ACC112 (cell line): ENCODE results near the gene CREB5.
"Not testable (repeated sequence)": the region's sequence is repeated elsewhere in the genome, so short reads cannot be mapped to it uniquely, and the experiment has no call there.

Experiments used
- H2AFZ ChIP-seq: fragments of 200-600 bp; sonication (generic); one replicate; pipeline ENCODE4 v1.6.0; 2017; ENCODE audit warnings: antibody characterized with exemption, low read length; ENCODE audit not compliant: unreplicated experiment
- H3K27ac ChIP-seq: fragments of 200-600 bp; sonication (generic); 2 replicates; pipeline ENCODE4 v1.5.1; 2014; ENCODE audit warnings: low read depth, mild to moderate bottlenecking, antibody characterized with exemption, low read length, moderate library complexity
- H3K27me3 ChIP-seq: fragments of 200-600 bp; sonication (generic); 2 replicates; pipeline ENCODE4 v1.6.1; 2014; ENCODE audit warnings: mild to moderate bottlenecking, antibody characterized with exemption, low read length, moderate library complexity, mixed read lengths; ENCODE audit not compliant: insufficient read depth
- H3K36me3 ChIP-seq: fragments of 200-600 bp; sonication (generic); 2 replicates; pipeline ENCODE4 v1.6.1; 2016; ENCODE audit warnings: mild to moderate bottlenecking, antibody characterized with exemption, low read length, moderate library complexity, mixed read lengths; ENCODE audit not compliant: insufficient read depth
- H3K4me1 ChIP-seq: fragments of 200-600 bp; sonication (generic); one replicate; pipeline ENCODE4 v1.6.1; 2016; ENCODE audit warnings: low read length, mixed read lengths; ENCODE audit not compliant: insufficient read depth, unreplicated experiment, control insufficient read depth
- H3K4me3 ChIP-seq: fragments of 200-600 bp; sonication (generic); 2 replicates; pipeline ENCODE4 v1.5.1; 2014; ENCODE audit warnings: mild to moderate bottlenecking, low read depth, low read length
- H3K79me2 ChIP-seq: fragments of 200-600 bp; sonication (generic); one replicate; pipeline ENCODE4 v1.6.0; 2016; ENCODE audit warnings: low read length; ENCODE audit not compliant: control insufficient read depth, unreplicated experiment, insufficient read depth

CREB5 gene

DNA sequence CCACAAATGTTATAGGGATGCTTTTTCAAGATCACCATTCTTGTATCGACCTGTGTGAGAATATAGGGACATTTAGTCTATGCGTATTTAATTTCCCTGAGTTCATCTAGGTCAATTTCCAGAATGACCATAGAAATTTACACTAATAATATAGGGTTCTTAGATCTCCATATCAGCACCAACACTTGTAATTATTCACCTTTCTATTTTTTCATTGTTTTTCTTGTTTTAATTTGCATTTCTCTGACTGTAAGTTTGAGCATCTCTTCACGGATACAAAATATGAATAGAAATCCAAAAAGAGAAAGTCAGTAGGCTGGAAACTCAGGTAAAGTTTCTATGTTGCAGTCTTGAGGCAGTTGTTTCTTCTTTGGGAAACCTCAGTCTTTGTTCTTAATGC is 134.8 kb downstream of the CREB5 start:
- Histone ChIP-seq H3K36me3 (no peaks in the 10 kb centered on the region), H3K4me3 (no peak overlapping the region), H2AFZ (no peak overlapping the region), H3K27me3 (peaks cover 77% of the 10 kb centered on the region), H3K4me1 (no peaks in the 10 kb centered on the region), H3K79me2 (no peaks in the 10 kb centered on the region), H3K27ac (no peak overlapping the region)

- Histone ChIP-seq H3K4me1 (no peaks in the 10 kb centered on the region), H2AFZ (no peak overlapping the region), H3K36me3 (no peaks in the 10 kb centered on the region), H3K27ac (no peak overlapping the region), H3K79me2 (no peaks in the 10 kb centered on the region), H3K27me3 (peaks cover 74% of the 10 kb centered on the region), H3K4me3 (no peak overlapping the region)
Observed at GRCh38 chr7:28548416-28548815, 136.1 kb downstream of the CREB5 start.

- Histone ChIP-seq H2AFZ (no peak overlapping the region), H3K4me1 (no peaks in the 10 kb centered on the region), H3K36me3 (no peaks in the 10 kb centered on the region), H3K4me3 (no peak overlapping the region), H3K79me2 (no peaks in the 10 kb centered on the region), H3K27ac (no peak overlapping the region), H3K27me3 (peaks cover 76% of the 10 kb centered on the region)
Observed at GRCh38 chr7:28549998-28550397, 137.7 kb downstream of the CREB5 start.

GRCh38 chr7:28550580-28551186 is 138.4 kb downstream of the CREB5 start:
- H3K27me3 ChIP-seq, result peaks cover 72% of the 10 kb centered on the region
- H3K36me3 ChIP-seq, result no peaks in the 10 kb centered on the region
- no peaks in the 10 kb centered on the region for H3K79me2 ChIP-seq
- H2AFZ ChIP-seq, result no peak overlapping the region
- H3K4me3 ChIP-seq, result no peak overlapping the region
- no peaks in the 10 kb centered on the region for H3K4me1 ChIP-seq
- no peak overlapping the region for H3K27ac ChIP-seq

- H2AFZ ChIP-seq, result no peak overlapping the region
- H3K79me2 ChIP-seq, result no peaks in the 10 kb centered on the region
- H3K4me3 ChIP-seq, result no peak overlapping the region
- no peaks in the 10 kb centered on the region for H3K4me1 ChIP-seq
- H3K36me3 ChIP-seq, result no peaks in the 10 kb centered on the region
- H3K27ac ChIP-seq, result no peak overlapping the region
- peaks cover 69% of the 10 kb centered on the region for H3K27me3 ChIP-seq
Observed at GRCh38 chr7:28551331-28551730, 139.0 kb downstream of the CREB5 start.

DNA sequence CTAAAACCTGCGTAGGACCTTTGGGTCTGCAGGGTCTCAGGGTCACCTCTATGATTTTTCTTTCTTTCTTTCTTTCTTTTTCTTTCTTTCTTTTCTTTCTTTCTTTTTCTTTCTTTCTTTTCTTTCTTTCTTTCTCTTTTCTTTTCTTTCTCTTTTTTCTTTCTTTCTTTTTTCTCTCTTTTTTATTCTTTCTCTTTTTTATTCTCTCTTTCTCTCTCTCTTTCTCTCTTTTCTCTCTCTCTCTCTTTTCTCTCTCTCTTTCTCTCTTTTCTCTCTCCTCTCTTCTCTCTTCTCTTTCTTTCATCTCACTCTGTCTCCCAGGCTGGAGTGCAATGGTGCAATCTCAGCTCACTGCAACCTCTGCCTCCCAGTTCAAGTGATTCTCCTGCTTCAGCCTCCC is 139.4 kb downstream of the CREB5 start:
- H3K27ac ChIP-seq, H2AFZ ChIP-seq, H3K4me1 ChIP-seq, H3K36me3 ChIP-seq, H3K79me2 ChIP-seq, H3K4me3 ChIP-seq: not testable (repeated sequence)
- peaks cover 71% of the 10 kb centered on the region for H3K27me3 ChIP-seq

- no peaks in the 10 kb centered on the region for H3K4me1 ChIP-seq
- no peak overlapping the region for H3K27ac ChIP-seq
- no peak overlapping the region for H3K4me3 ChIP-seq
- H3K27me3 ChIP-seq, result peaks cover 62% of the 10 kb centered on the region
- no peak overlapping the region for H2AFZ ChIP-seq
- no peaks in the 10 kb centered on the region for H3K36me3 ChIP-seq
- H3K79me2 ChIP-seq, result no peaks in the 10 kb centered on the region
Observed at GRCh38 chr7:28554802-28555471, 142.6 kb downstream of the CREB5 start.

DNA sequence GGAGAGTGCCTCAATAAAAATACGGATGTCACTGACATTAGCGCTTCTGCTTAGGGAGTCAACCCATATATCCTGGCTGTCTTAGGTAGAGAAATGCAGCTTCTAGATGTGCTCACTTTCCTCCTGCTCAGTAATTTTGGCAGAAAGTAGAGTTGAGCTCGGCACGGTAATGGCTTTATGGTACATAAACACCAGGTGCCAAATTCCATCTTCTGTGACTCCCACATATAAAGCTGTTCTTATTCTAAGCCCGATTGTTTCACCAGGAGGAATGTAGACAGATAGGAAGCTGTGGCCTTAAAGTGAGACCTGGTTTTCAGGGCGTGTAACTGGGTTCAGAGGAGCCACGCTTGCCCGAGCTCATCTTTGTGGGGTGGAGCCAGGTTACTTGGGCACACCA is 143.7 kb downstream of the CREB5 start:
- no peaks in the 10 kb centered on the region for H3K4me1 ChIP-seq
- H3K27me3 ChIP-seq, result peaks cover 55% of the 10 kb centered on the region
- H3K4me3 ChIP-seq, result no peak overlapping the region
- H3K79me2 ChIP-seq, result no peaks in the 10 kb centered on the region
- H2AFZ ChIP-seq, result no peak overlapping the region
- H3K27ac ChIP-seq, result no peak overlapping the region
- no peaks in the 10 kb centered on the region for H3K36me3 ChIP-seq

- Histone ChIP-seq H3K27ac (no peak overlapping the region), H2AFZ (no peak overlapping the region), H3K4me1 (no peaks in the 10 kb centered on the region), H3K27me3 (peaks cover 49% of the 10 kb centered on the region), H3K4me3 (no peak overlapping the region), H3K79me2 (no peaks in the 10 kb centered on the region), H3K36me3 (no peaks in the 10 kb centered on the region)
Observed at GRCh38 chr7:28556671-28557070, 144.4 kb downstream of the CREB5 start.

DNA sequence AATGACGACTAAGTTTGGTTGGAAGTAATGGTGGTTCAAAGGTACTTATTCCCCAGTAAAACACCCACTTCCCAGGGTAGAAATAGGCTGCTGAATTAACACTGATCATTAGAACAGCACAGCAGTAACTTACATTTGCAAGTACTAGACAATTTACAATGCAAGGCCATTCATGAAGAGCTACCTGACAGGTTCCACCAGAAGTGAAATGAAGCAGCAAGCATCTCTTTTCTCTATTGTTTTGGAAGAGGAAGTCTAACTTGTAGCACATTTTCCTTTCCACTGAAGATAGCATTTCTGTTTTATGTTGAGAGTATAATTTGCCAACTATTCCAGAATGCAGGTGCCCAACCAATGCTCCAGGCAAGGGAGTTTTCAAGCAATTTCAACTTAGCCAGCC is 145.9 kb downstream of the CREB5 start:
- no peak overlapping the region for H3K4me3 ChIP-seq
- no peaks in the 10 kb centered on the region for H3K4me1 ChIP-seq
- H3K27ac ChIP-seq, result no peak overlapping the region

GRCh38 chr7:28560767-28561166 is 148.4 kb downstream of the CREB5 start:
- Histone ChIP-seq H3K27ac (no peak overlapping the region), H3K4me1 (no peaks in the 10 kb centered on the region)

More for the DNA sequence above, 145.9 kb downstream of the CREB5 start:
- Histone ChIP-seq H3K79me2 (no peaks in the 10 kb centered on the region), H2AFZ (no peak overlapping the region), H3K27me3 (peaks cover 47% of the 10 kb centered on the region), H3K36me3 (no peaks in the 10 kb centered on the region)

More at GRCh38 chr7:28560767-28561166, 148.4 kb downstream of the CREB5 start:
- no peak overlapping the region for H2AFZ ChIP-seq
- H3K4me3 ChIP-seq, result no peak overlapping the region
- H3K36me3 ChIP-seq, result no peaks in the 10 kb centered on the region
- H3K27me3 ChIP-seq, result peaks cover 47% of the 10 kb centered on the region
- H3K79me2 ChIP-seq, result no peaks in the 10 kb centered on the region
